HCT116 (cell line): ENCODE measurements around the gene FAM13A. TPM values are rescaled to one million over a fixed set of nuclear protein-coding genes. Genes with fewer than 3 reads are reported as not detected.

Experiments used
- ATAC-seq: fragments of 200-7000 bp; cut with Tn5 transposase; 2 replicates; pipeline ENCODE4 v1.9.1; 2020; ENCODE audit warnings: mild to moderate bottlenecking, moderate library complexity
- BruUV-seq: library from RNA; stranded (reverse); fragments of 400-500 nt; replicated peaks from 2 replicates; lab custom pipeline; 2021; lab: Mats Ljungman, UMichigan
- CTCF ChIA-PET: fragments of 300-600 bp; sonication (Branson Sonifier 250); formaldehyde crosslinking; loops from one replicate; lab custom pipeline; 2021; ENCODE audit warnings: antibody characterized with exemption; lab: Charles Lee
- POLR2A ChIA-PET: fragments of 300-600, 350-600 bp; sonication (Branson Sonifier 250); formaldehyde crosslinking; loops from one replicate; lab custom pipeline; 2021; ENCODE audit warnings: antibody characterized with exemption; lab: Charles Lee
- RAD21 ChIA-PET, 2 experiments: fragments of 300-600 bp; sonication (Branson Sonifier 250); formaldehyde crosslinking; loops; one replicate each; lab custom pipeline; 2023; ENCODE audit warnings: low total read pairs in 2 of 2; ENCODE audit not compliant: uncharacterized antibody in 2 of 2, unreplicated experiment in 2 of 2, low non-redundant PET in 1 of 2; lab: Charles Lee
- DNase-seq: peaks from one replicate; pipeline ENCODE4 v3.0.0-alpha.2; 2010; ENCODE audit warnings: low read depth, low spot score
- H2AFZ ChIP-seq: fragments of 200-600 bp; shearing (Covaris generic), sonication (generic); 2 replicates; pipeline ENCODE4 v1.6.1; 2017; ENCODE audit warnings: low read depth, mixed run types, mixed read lengths, antibody characterized with exemption, low read length; ENCODE audit not compliant: poor library complexity, severe bottlenecking
- H3K27ac ChIP-seq: 2 replicates; pipeline ENCODE4 v1.5.1; 2012; ENCODE audit warnings: low read depth, low read length
- H3K27me3 ChIP-seq: fragments of 200-600 bp; sonication (generic); 2 replicates; pipeline ENCODE4 v1.6.1; 2016; ENCODE audit warnings: mixed run types, low read length, mixed read lengths; ENCODE audit not compliant: insufficient read depth
- H3K36me3 ChIP-seq, 2 experiments: fragments of 200-500 bp in 1 of 2; fragments of 200-600 bp in 1 of 2; sonication (Bioruptor generic) in 1 of 2; sonication (generic) in 1 of 2; 2 replicates each; pipeline versions ENCODE4 v1.5.1 to v1.6.1; 2014 to 2016; ENCODE audit warnings: low read length in 2 of 2, inconsistent platforms in 1 of 2, mixed read lengths in 1 of 2, mixed run types in 1 of 2; ENCODE audit not compliant: insufficient read depth in 2 of 2, control insufficient read depth in 1 of 2
- H3K4me1 ChIP-seq, 2 experiments: fragments of 200-600 bp in 1 of 2; sonication (generic) in 1 of 2; 2 replicates each; pipeline versions ENCODE4 v1.5.1 to v1.6.1; 2012 to 2017; ENCODE audit warnings: low read length in 2 of 2, inconsistent platforms in 1 of 2, mild to moderate bottlenecking in 1 of 2, mixed read lengths in 1 of 2, mixed run types in 1 of 2, moderate library complexity in 1 of 2; ENCODE audit not compliant: insufficient read depth in 2 of 2, control insufficient read depth in 1 of 2
- H3K4me2 ChIP-seq: fragments of 200-600 bp; sonication (generic); 2 replicates; pipeline ENCODE4 v1.6.1; 2017; ENCODE audit warnings: mixed run types, low read length, mixed read lengths
- H3K4me3 ChIP-seq, 2 experiments: fragments of 200-600 bp in 1 of 2; sonication (generic) in 1 of 2; replicated peaks in 1 of 2; 2 replicates each; pipeline ENCODE4 v1.5.1; 2011 to 2016; ENCODE audit warnings: low read length in 2 of 2, control low read depth in 1 of 2, low read depth in 1 of 2, mild to moderate bottlenecking in 1 of 2, mixed read lengths in 1 of 2, mixed run types in 1 of 2
- H3K79me2 ChIP-seq: fragments of 200-600 bp; sonication (generic); 2 replicates; pipeline ENCODE4 v1.6.1; 2017; ENCODE audit warnings: mild to moderate bottlenecking, mixed run types, low read length, moderate library complexity, mixed read lengths; ENCODE audit not compliant: insufficient read depth
- H3K9ac ChIP-seq: fragments of 200-600 bp; sonication (generic); 2 replicates; pipeline ENCODE4 v1.6.1; 2016; ENCODE audit warnings: low read length, mixed read lengths
- H3K9me2 ChIP-seq: fragments of 200-600 bp; sonication (generic), shearing (Covaris generic); 2 replicates; pipeline ENCODE4 v1.6.1; 2017; ENCODE audit warnings: mixed run types, mild to moderate bottlenecking, moderate library complexity; ENCODE audit not compliant: insufficient read depth
- H3K9me3 ChIP-seq, 2 experiments: fragments of 200-500 bp in 1 of 2; fragments of 200-600 bp in 1 of 2; sonication (Bioruptor generic) in 1 of 2; sonication (generic) in 1 of 2; 2 replicates each; pipeline ENCODE4 v1.6.1; 2014 to 2017; ENCODE audit warnings: low read length in 2 of 2, mixed read lengths in 2 of 2, inconsistent platforms in 1 of 2, low read depth in 1 of 2, mild to moderate bottlenecking in 1 of 2, mixed run types in 1 of 2, moderate library complexity in 1 of 2; ENCODE audit not compliant: control insufficient read depth in 1 of 2, insufficient read depth in 1 of 2
- H4K20me1 ChIP-seq: fragments of 200-600 bp; sonication (generic), shearing (Covaris generic); 2 replicates; pipeline ENCODE4 v1.6.1; 2017; ENCODE audit warnings: mixed run types, mild to moderate bottlenecking, moderate library complexity; ENCODE audit not compliant: insufficient read depth
- CEBPB ChIP-seq: IDR thresholded peaks from 2 replicates; pipeline ENCODE4 v1.6.1; 2012; ENCODE audit warnings: low read depth
- CTCF ChIP-seq, 3 experiments: fragments of 200-600 bp in 1 of 3; sonication (generic) in 1 of 3; IDR thresholded peaks in 2 of 3; conservative IDR thresholded peaks in 1 of 3; 2 replicates each; pipeline ENCODE4 v1.5.1; 2012 to 2017; ENCODE audit warnings: low read depth in 2 of 3, low read length in 2 of 3, antibody characterized with exemption in 1 of 3, borderline replicate concordance in 1 of 3, control low read depth in 1 of 3, mild to moderate bottlenecking in 1 of 3, mixed read lengths in 1 of 3, mixed run types in 1 of 3, moderate library complexity in 1 of 3; ENCODE audit not compliant: insufficient read depth in 1 of 3
- EGR1 ChIP-seq: IDR thresholded peaks from 2 replicates; pipeline ENCODE4 v1.6.1; 2012; ENCODE audit warnings: low read depth
- ELF1 ChIP-seq: IDR thresholded peaks from 2 replicates; pipeline ENCODE4 v1.6.1; 2012; ENCODE audit warnings: low read depth, borderline replicate concordance
- EZH2phosphoT487 ChIP-seq: fragments of 200-600 bp; IDR thresholded peaks from 2 replicates; pipeline ENCODE4 v1.6.1; 2018; ENCODE audit warnings: antibody characterized with exemption, borderline replicate concordance
- FOSL1 ChIP-seq: IDR thresholded peaks from 2 replicates; pipeline ENCODE4 v1.6.1; 2012; ENCODE audit warnings: low read depth
- JUND ChIP-seq: IDR thresholded peaks from 2 replicates; pipeline ENCODE4 v1.6.1; 2012
- SIN3A ChIP-seq: IDR thresholded peaks from 2 replicates; pipeline ENCODE4 v1.6.1; 2012; ENCODE audit warnings: low read depth
- SRF ChIP-seq: IDR thresholded peaks from 2 replicates; pipeline ENCODE4 v1.6.1; 2012; ENCODE audit warnings: low read depth
- TCF7L2 ChIP-seq: IDR thresholded peaks from 2 replicates; pipeline ENCODE4 v1.7.0; 2011; ENCODE audit warnings: borderline replicate concordance, inconsistent platforms; ENCODE audit not compliant: insufficient read depth, insufficient read length; ENCODE audit errors: extremely low read depth
- ZFX ChIP-seq: fragments of 450-650 bp; IDR thresholded peaks from 2 replicates; pipeline ENCODE4 v1.6.1; 2017
- ZNF274 ChIP-seq: fragments of 200-500 bp; sonication (Bioruptor generic); IDR thresholded peaks from 2 replicates; pipeline ENCODE4 v1.6.1; 2014; ENCODE audit warnings: mild to moderate bottlenecking, low read depth, low read length, inconsistent platforms
- intact Hi-C: fragments of 100-400 bp; cut with micrococcal nuclease; formaldehyde crosslinking; loops from 2 replicates; pipeline ENCODE4 v1.10.0; 2022
- total RNA-seq: library from RNA; stranded (reverse); gene quantifications from one replicate; pipeline ENCODE4 v1.2.1, GENCODE V29; 2021; ENCODE audit not compliant: unreplicated experiment
- TF ChIP-seq, protein P1 (sequence below): IDR thresholded peaks from 2 replicates; pipeline ENCODE4 v1.6.1; 2012; ENCODE audit warnings: low read depth
- TF ChIP-seq, protein P2 (sequence below): IDR thresholded peaks from 2 replicates; pipeline ENCODE4 v1.6.1; 2012

The FAM13A gene
- total RNA-seq, 1 experiment from 2014 or later, result 17.2 TPM

GRCh38 chr4:88809101-88809500 lies 247.9 kb downstream of the FAM13A start:
- Histone ChIP-seq H3K4me2 (no peak overlapping the region), H3K4me3 (no peak overlapping the region), H3K9ac (no peak overlapping the region), H3K27me3 (no peaks in the 10 kb centered on the region), H2AFZ (no peak overlapping the region), H3K9me2 (no peaks in the 10 kb centered on the region), H3K79me2 (no peaks in the 10 kb centered on the region), H3K4me1 (no peaks in the 10 kb centered on the region), H3K27ac (no peak overlapping the region), H3K36me3 (no peaks in the 10 kb centered on the region), H4K20me1 (no peaks in the 10 kb centered on the region), H3K9me3 (no peaks in the 10 kb centered on the region)
- TF ChIP-seq TCF7L2 (no peak), EZH2phosphoT487 (no peak), CEBPB (no peak), ZFX (no peak), FOSL1 (no peak), SIN3A (no peak), EGR1 (no peak), JUND (no peak), CTCF (IDR thresholded peaks at IDR 0.05 in 2 of 3, conservative IDR thresholded peaks at IDR 0.05 in 1 of 3; ENCODE audit: borderline replicate concordance in 1 of 3, insufficient read depth in 1 of 3, low read depth in 2 of 3, low read length in 2 of 3) (no peak), ELF1 (no peak), ZNF274 (no peak), SRF (no peak)
- TF ChIP-seq, protein P1, sequence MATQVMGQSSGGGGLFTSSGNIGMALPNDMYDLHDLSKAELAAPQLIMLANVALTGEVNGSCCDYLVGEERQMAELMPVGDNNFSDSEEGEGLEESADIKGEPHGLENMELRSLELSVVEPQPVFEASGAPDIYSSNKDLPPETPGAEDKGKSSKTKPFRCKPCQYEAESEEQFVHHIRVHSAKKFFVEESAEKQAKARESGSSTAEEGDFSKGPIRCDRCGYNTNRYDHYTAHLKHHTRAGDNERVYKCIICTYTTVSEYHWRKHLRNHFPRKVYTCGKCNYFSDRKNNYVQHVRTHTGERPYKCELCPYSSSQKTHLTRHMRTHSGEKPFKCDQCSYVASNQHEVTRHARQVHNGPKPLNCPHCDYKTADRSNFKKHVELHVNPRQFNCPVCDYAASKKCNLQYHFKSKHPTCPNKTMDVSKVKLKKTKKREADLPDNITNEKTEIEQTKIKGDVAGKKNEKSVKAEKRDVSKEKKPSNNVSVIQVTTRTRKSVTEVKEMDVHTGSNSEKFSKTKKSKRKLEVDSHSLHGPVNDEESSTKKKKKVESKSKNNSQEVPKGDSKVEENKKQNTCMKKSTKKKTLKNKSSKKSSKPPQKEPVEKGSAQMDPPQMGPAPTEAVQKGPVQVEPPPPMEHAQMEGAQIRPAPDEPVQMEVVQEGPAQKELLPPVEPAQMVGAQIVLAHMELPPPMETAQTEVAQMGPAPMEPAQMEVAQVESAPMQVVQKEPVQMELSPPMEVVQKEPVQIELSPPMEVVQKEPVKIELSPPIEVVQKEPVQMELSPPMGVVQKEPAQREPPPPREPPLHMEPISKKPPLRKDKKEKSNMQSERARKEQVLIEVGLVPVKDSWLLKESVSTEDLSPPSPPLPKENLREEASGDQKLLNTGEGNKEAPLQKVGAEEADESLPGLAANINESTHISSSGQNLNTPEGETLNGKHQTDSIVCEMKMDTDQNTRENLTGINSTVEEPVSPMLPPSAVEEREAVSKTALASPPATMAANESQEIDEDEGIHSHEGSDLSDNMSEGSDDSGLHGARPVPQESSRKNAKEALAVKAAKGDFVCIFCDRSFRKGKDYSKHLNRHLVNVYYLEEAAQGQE, result no peak
- TF ChIP-seq, protein P2, sequence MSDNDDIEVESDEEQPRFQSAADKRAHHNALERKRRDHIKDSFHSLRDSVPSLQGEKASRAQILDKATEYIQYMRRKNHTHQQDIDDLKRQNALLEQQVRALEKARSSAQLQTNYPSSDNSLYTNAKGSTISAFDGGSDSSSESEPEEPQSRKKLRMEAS, result no peak
- ATAC-seq, result no peak
- CTCF ChIA-PET, result interaction anchor here (1.6 kb wide), 1 partner anchor 10 kb away, joined by 3 read pairs; no protein-coding TSS in a partner anchor
- DNase-seq, result no peak
- no TSS peak for BruUV-seq
- POLR2A ChIA-PET, result no interaction called here
- intact Hi-C loops, result no loop called here
- RAD21 ChIA-PET, result no interaction called here
